Fibroblast of peridontal ligament (primary cell): ENCODE results near the gene SCAMP4.

Experiments used
- DNase-seq: peaks from one replicate; pipeline ENCODE4 v3.0.0-alpha.2; 2010; ENCODE audit errors: extremely low read depth

SCAMP4 gene

GRCh38 chr19:1956868-1957492 lies 51.8 kb downstream of the SCAMP4 start:
- DNase-seq: peak; percentile 25

- no peak for DNase-seq
Measured at GRCh38 chr19:1957562-1958248, 52.5 kb downstream of the SCAMP4 start.

DNA sequence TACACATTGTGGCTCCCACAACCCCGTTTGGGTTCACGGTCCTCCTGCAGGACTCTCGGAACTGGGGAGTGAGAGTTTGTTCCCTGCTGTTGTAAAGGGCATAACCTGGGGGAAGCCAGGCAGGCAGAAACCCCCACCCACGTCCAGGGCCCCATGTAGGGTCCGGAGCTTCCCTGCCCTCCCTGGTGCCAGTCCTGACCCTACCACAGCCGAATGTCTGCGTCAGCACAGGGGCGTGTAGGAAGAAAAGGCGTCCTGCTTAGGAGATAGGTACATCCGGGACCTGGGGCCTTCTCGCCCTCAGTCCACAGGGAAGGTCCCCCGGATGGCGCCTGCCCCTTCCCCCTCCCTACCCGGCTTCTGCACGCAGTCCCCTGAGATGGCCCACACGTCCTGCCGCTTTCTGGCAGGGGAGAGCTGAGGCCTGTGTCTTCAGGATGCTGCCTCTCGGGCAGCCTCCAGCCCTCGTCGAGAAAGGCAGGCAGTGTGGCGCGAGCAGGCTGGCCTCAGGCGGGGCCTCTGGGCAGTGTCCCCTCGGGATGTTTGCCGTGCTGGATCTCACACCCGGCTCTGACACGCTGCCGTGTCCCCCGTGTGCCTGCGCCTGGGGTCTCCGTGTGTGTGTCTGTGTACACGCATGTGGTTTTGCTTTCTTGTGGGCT lies 54.9 kb downstream of the SCAMP4 start:
- no peak for DNase-seq

DNA sequence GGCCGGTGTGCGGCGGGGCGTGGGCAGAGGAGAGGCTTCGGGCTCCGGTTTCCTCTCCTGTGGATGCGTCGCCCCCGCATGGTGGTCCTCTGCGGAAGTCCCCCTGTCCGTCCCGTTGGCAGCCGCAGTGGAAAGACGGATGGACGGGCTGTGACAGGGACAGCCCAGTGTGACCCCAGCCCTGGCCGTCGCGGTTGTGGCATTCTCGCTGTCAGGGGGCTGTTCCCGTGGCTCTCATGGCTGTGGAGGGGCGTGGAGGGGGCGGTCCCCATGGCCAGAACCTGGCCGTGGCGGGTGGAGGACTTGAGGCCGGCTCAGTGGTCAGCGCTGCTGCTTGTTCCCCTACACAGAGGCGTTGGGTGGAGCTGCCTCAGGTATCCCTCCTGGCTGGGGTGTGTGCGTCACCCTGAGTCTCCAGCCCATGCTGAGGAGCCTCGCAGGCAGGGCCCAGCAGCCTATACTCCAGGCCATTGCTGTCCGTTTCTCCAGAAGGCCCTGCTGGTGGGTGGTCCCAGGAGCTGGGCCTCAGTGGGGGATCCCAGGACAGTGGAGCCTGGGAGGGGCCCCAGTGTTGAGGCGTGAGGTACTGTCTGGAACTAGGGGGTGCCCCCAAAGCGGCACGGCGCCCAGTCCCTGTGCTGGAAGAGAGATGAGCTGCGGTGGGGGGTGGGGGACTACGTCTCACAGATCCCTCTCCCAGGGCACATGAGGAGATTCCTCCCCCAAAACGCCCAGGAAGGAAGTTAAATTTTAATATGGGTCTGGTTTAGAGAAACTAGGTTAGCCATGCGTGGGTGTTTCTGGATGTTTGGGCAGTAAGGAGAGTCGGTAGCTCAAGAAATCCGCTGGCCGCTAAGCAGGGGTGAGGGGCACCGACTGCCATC lies 56.0 kb downstream of the SCAMP4 start:
- no peak for DNase-seq

DNA sequence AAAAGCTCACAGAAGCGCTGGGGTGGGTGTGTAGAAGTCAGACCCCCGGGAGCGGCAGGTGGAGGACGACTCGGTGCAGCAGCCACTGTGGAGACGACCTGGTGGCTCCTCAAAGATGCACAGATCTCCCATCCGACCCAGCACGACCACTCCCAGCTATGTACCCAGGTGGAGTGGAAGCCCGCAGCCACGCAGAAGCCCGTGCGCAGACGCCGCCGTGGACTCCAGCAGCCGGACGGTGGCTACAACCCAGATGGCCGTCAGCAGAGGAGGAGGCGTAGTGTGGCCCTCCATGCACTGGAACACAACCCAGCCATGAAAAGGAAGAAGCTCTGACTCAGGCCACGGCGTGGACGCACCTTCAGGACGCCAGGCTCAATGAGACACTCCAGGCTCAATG lies 57.5 kb downstream of the SCAMP4 start:
- no peak for DNase-seq

- no peak for DNase-seq
Measured at GRCh38 chr19:1967087-1967608, 61.9 kb downstream of the SCAMP4 start.

- DNase-seq: no peak
Measured at GRCh38 chr19:1968279-1969175, 63.3 kb downstream of the SCAMP4 start.

- DNase-seq: no peak
Measured at GRCh38 chr19:1969176-1970002, 64.2 kb downstream of the SCAMP4 start.

DNA sequence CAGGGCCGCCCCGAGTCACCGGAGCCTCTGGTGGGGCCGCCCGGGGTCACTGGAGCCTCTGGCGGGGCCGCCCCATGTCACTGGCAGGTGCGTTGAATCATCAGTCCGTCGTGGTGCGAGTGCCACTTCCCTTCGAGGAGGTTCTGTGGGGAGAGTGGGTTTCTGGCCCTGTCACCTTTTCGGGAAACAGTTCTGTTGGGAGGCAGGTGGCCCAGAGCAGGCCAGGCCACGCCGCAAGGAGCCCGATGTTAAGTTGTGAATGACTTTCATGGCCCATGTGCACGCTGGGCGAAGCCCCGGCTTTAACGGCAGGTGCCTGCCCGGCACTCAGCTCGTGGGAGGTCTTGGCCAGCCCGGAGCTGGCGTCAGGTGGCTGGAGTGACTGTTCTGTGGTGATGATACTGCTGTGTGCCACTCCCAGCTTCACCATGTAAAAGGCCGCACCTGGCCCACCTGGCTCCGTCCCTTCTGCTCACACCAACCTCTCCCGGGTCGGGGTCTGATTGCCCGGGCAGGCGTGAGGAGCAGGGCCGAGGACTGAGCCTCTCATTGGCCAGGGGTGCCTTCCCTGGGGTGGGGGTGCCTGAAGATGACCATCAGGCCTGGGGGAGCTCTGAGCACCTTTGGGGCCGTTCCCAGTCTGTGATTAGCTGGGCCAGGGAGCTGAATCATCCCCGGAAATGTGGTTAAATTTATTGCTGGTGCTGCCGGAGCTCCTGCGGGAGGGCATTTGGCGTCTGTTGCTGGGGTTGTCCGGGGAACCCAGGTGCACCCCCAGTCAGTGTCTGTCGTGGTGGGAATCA lies 65.0 kb downstream of the SCAMP4 start:
- no peak for DNase-seq

GRCh38 chr19:1970806-1971502 lies 65.8 kb downstream of the SCAMP4 start:
- no peak for DNase-seq

GRCh38 chr19:1974381-1975161 lies 69.4 kb downstream of the SCAMP4 start:
- no peak for DNase-seq

- DNase-seq: no peak
Measured at GRCh38 chr19:1975162-1975480, 69.9 kb downstream of the SCAMP4 start.
